Peyer's patch (tissue), 4 donors: ENCODE results near the gene YEATS2. TPM values are rescaled to one million over a fixed set of nuclear protein-coding genes. Genes with fewer than 3 reads are reported as not detected.
A peak's percentile ranks its signal among the peaks of the same experiment; 100 is the strongest.

Experiments used
- DNase-seq, 3 donors: peaks; one replicate each; pipeline ENCODE4 v3.0.0-alpha.2; 2017 to 2019
- H3K27ac ChIP-seq, 4 donors: fragments of 200-600 bp; sonication (generic); one replicate each; pipeline ENCODE4 v1.5.1; 2016 to 2019
- H3K27me3 ChIP-seq, 2 donors: fragments of 200-600 bp; sonication (generic); one replicate each; pipeline ENCODE4 v1.5.1; 2019
- H3K36me3 ChIP-seq, 3 donors: fragments of 200-600 bp; sonication (generic); one replicate each; pipeline ENCODE4 v1.5.1; 2016 to 2019
- H3K4me1 ChIP-seq, 4 donors: fragments of 200-600 bp; sonication (generic); one replicate each; pipeline ENCODE4 v1.5.1; 2016 to 2019
- H3K4me3 ChIP-seq, 4 donors: fragments of 200-600 bp; sonication (generic); 1 replicate in 3 of 4; 2 replicates in 1 of 4; pipeline ENCODE4 v1.5.1; 2016 to 2019; ENCODE audit warnings: mild to moderate bottlenecking in 1 of 4
- H3K9me3 ChIP-seq, 4 donors: fragments of 200-600 bp; sonication (generic); one replicate each; pipeline ENCODE4 v1.5.1; 2016 to 2019; ENCODE audit warnings: mild to moderate bottlenecking in 1 of 4
- CTCF ChIP-seq, 6 experiments: fragments of 450-650 bp in 4 of 6; fragments of 200-600 bp in 2 of 6; sonication (generic) in 1 of 6; IDR thresholded peaks; one replicate each; pipeline ENCODE4 v1.5.1; 2017 to 2019; ENCODE audit warnings: antibody characterized with exemption in 6 of 6, mild to moderate bottlenecking in 3 of 6, moderate library complexity in 1 of 6
- POLR2A ChIP-seq, 2 donors: fragments of 450-650 bp; IDR thresholded peaks; one replicate each; pipeline ENCODE4 v1.5.1; 2017; ENCODE audit warnings: antibody characterized with exemption in 2 of 2, mild to moderate bottlenecking in 2 of 2, moderate library complexity in 2 of 2
- total RNA-seq, 4 donors: library from RNA; depleted of rRNA; stranded (reverse); fragments of >200 nt; gene quantifications; one replicate each; pipeline ENCODE4 v1.1.0, GENCODE V29; 2016

YEATS2 gene
- total RNA-seq, 4 donors from 2014 or later = 24.3 to 56.9 (median 27.7) TPM

- no peaks in the 10 kb centered on the region for H3K27me3 ChIP-seq
- no peak for DNase-seq
- no peak overlapping the region for H3K27ac ChIP-seq
- no peak for TF ChIP-seq CTCF (IDR thresholded peaks at IDR 0.05)
- TF ChIP-seq POLR2A (IDR thresholded peaks at IDR 0.05) = no peak
- no peak overlapping the region for H3K4me3 ChIP-seq
- H3K9me3 ChIP-seq = no peaks in the 10 kb centered on the region
- H3K4me1 ChIP-seq = no peaks in the 10 kb centered on the region
- peaks cover 0 to 57% (median 0%) of the 10 kb centered on the region in 3 donors for H3K36me3 ChIP-seq
These were observed 96.9 kb downstream of the YEATS2 start for GRCh38 chr3:183794452-183794851.

- no peak for DNase-seq
- no peaks in the 10 kb centered on the region for H3K27me3 ChIP-seq
- H3K36me3 ChIP-seq = peaks cover 0 to 59% (median 0%) of the 10 kb centered on the region in 3 donors
- H3K4me1 ChIP-seq = no peaks in the 10 kb centered on the region
- H3K27ac ChIP-seq = no peak overlapping the region
- H3K4me3 ChIP-seq = no peak overlapping the region
- no peaks in the 10 kb centered on the region for H3K9me3 ChIP-seq
- TF ChIP-seq CTCF (IDR thresholded peaks at IDR 0.05) (no peak), POLR2A (IDR thresholded peaks at IDR 0.05) (no peak)
These were observed 98.8 kb downstream of the YEATS2 start for GRCh38 chr3:183796372-183796771.

DNA sequence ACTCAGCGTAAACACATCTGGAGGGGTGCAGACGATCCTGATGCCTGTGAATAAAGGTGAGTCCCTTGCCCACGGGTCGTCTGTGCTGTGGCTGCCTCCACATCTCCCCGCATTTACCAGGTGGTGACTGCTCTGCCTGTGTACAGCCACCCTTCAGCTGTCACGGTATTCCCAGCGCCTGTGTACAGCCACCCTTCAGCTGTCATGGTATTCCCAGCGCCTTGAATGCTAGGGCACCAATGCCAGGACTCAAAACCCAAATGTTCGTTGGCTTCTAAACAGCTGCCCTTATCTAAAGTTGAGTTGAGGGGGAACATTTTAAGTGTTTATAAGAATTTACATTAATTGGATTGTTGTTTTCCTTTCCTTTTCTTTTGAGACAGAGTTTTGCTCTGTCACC is 100.4 kb downstream of the YEATS2 start:
- Histone ChIP-seq H3K27me3 (no peaks in the 10 kb centered on the region), H3K4me1 (no peaks in the 10 kb centered on the region), H3K27ac (no peak overlapping the region), H3K9me3 (no peaks in the 10 kb centered on the region), H3K4me3 (no peak overlapping the region), H3K36me3 (peaks cover 0 to 61% (median 1%) of the 10 kb centered on the region in 3 donors)
- no peak for DNase-seq
- TF ChIP-seq CTCF (IDR thresholded peaks at IDR 0.05) = no peak
- TF ChIP-seq POLR2A (IDR thresholded peaks at IDR 0.05) = no peak

DNA sequence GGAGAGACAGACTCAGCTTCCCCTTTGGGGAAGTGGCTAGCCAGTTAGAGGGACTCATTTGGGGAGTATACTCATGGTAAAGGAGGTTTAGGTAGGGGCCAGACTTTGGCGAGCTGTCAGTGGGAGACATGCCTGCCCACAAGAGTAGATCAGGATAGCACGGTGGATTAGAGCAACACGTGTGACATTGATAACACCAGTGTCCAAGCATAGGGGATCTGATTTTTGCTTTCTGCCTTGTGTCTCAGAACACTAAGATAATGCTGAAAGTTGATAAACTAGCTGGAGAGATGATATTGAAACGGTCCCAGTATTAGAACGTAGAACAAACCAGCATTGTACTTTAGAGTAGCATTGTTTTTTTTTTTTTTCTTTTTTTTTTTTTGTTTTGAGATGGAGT is 101.9 kb downstream of the YEATS2 start:
- Histone ChIP-seq H3K27ac (no peak overlapping the region), H3K36me3 (peaks cover 0 to 67% (median 4%) of the 10 kb centered on the region in 3 donors), H3K27me3 (no peaks in the 10 kb centered on the region), H3K9me3 (no peaks in the 10 kb centered on the region), H3K4me1 (no peaks in the 10 kb centered on the region), H3K4me3 (no peak overlapping the region)
- DNase-seq = peak in 1 of 3 donors; percentile 13
- TF ChIP-seq POLR2A (IDR thresholded peaks at IDR 0.05) (no peak), CTCF (IDR thresholded peaks at IDR 0.05) (no peak)

GRCh38 chr3:183800243-183800863 is 102.8 kb downstream of the YEATS2 start:
- H3K36me3 ChIP-seq = peaks cover 0 to 74% (median 4%) of the 10 kb centered on the region in 3 donors

More at GRCh38 chr3:183800243-183800863, 102.8 kb downstream of the YEATS2 start:
- TF ChIP-seq CTCF (IDR thresholded peaks at IDR 0.05) (no peak), POLR2A (IDR thresholded peaks at IDR 0.05) (no peak)
- Histone ChIP-seq H3K27me3 (no peaks in the 10 kb centered on the region), H3K9me3 (no peaks in the 10 kb centered on the region), H3K27ac (no peak overlapping the region), H3K4me1 (no peaks in the 10 kb centered on the region), H3K4me3 (no peak overlapping the region)
- peak in 1 of 3 donors; percentile 14 for DNase-seq
